A549 (cell line): ENCODE results near the gene DPYD. TPM values are rescaled to one million over a fixed set of nuclear protein-coding genes. Genes with fewer than 3 reads are reported as not detected.

Source experiments
- ATAC-seq, 2 experiments: fragments of 200-7000 bp in 1 of 2; fragments of >200 bp in 1 of 2; cut with Nextera tagmentation in 1 of 2; cut with Tn5 transposase in 1 of 2; 3 replicates each; pipeline versions ENCODE4 v1.8.0 to v1.9.1; 2018 to 2020; ENCODE audit warnings: mild to moderate bottlenecking in 1 of 2, moderate library complexity in 1 of 2
- CTCF ChIA-PET: fragments of 300-600 bp; sonication (Branson Sonifier 250); formaldehyde crosslinking; extraction: SDS; loops from one replicate; lab custom pipeline; 2021; ENCODE audit warnings: antibody characterized with exemption, inconsistent platforms; lab: Yijun Ruan, JAX
- POLR2A ChIA-PET: fragments of 350-600 bp; formaldehyde crosslinking; extraction: SDS; loops from one replicate; lab custom pipeline; 2021; ENCODE audit warnings: antibody characterized with exemption, inconsistent platforms; lab: Yijun Ruan, JAX
- DNase-seq, 2 experiments: peaks; one replicate each; pipeline versions ENCODE4 v3.0.0 to v3.0.0-alpha.2; 2011 to 2016; ENCODE audit warnings: low read depth in 1 of 2, low spot score in 1 of 2
- FAIRE-seq: peaks from 2 replicates; lab custom pipeline; 2011; peaks lifted over from hg19 to GRCh38; lab: Jason Lieb, UNC
- H3K27ac ChIP-seq, 2 experiments: fragments of >200 bp; sonication (Bioruptor Twin); formaldehyde crosslinking; 3 replicates each; pipeline ENCODE4 v1.5.1; 2016 to 2017
- H3K4me1 ChIP-seq: fragments of >200 bp; sonication (Bioruptor Twin); formaldehyde crosslinking; 3 replicates; pipeline ENCODE4 v1.6.1; 2016
- H3K4me2 ChIP-seq: fragments of >200 bp; sonication (Bioruptor Twin); formaldehyde crosslinking; 3 replicates; pipeline ENCODE4 v1.6.1; 2016
- H3K4me3 ChIP-seq: fragments of >200 bp; sonication (Bioruptor Twin); formaldehyde crosslinking; 3 replicates; pipeline ENCODE4 v1.5.1; 2016
- H3K9me3 ChIP-seq: fragments of >200 bp; sonication (Bioruptor Twin); formaldehyde crosslinking; 3 replicates; pipeline ENCODE4 v1.6.1; 2016
- CEBPB ChIP-seq, 2 experiments: fragments of >200 bp in 1 of 2; sonication (Bioruptor Twin) in 1 of 2; formaldehyde crosslinking in 1 of 2; IDR thresholded peaks; 2 replicates each; pipeline ENCODE4 v1.6.1; 2012 to 2016
- CHD2 ChIP-seq: fragments of 150-350 bp; IDR thresholded peaks from 2 replicates; pipeline ENCODE4 v1.6.1; 2014; ENCODE audit warnings: low read length; ENCODE audit not compliant: partially characterized antibody
- EHF ChIP-seq: fragments of 250-450 bp; sonication (Bioruptor Pico); IDR thresholded peaks from 2 replicates; pipeline ENCODE4 v1.5.0; 2020; ENCODE audit warnings: mild to moderate bottlenecking
- EHMT2 ChIP-seq: fragments of 200-600 bp; sonication (generic); IDR thresholded peaks from 2 replicates; pipeline ENCODE4 v1.6.1; 2016; ENCODE audit warnings: antibody characterized with exemption, low read depth, mild to moderate bottlenecking, moderate library complexity
- ESRRA ChIP-seq: fragments of 150-350 bp; IDR thresholded peaks from 2 replicates; pipeline ENCODE4 v1.6.1; 2014; ENCODE audit warnings: mild to moderate bottlenecking, low read length, borderline replicate concordance
- FOXS1 ChIP-seq: fragments of 250-450 bp; sonication (Bioruptor Pico); IDR thresholded peaks from 2 replicates; pipeline ENCODE4 v1.5.0; 2020; ENCODE audit warnings: mild to moderate bottlenecking, moderate library complexity
- HEYL ChIP-seq: fragments of 250-450 bp; sonication (Bioruptor Pico); IDR thresholded peaks from 2 replicates; pipeline ENCODE4 v1.8.0; 2021; ENCODE audit warnings: mild to moderate bottlenecking, moderate library complexity
- KDM5A ChIP-seq: fragments of 200-600 bp; sonication (generic); IDR thresholded peaks from 2 replicates; pipeline ENCODE4 v1.6.1; 2016; ENCODE audit warnings: antibody characterized with exemption, mild to moderate bottlenecking
- MAFK ChIP-seq: fragments of 450-650 bp; IDR thresholded peaks from 2 replicates; pipeline ENCODE4 v1.6.1; 2014; ENCODE audit not compliant: partially characterized antibody
- NFE2L2 ChIP-seq: fragments of 150-350 bp; conservative IDR thresholded peaks from 2 replicates; pipeline ENCODE4 v1.6.1; 2014; ENCODE audit warnings: low read length
- NPAS2 ChIP-seq: fragments of 250-450 bp; sonication (Bioruptor Pico); IDR thresholded peaks from 2 replicates; pipeline ENCODE4 v1.8.0; 2022; ENCODE audit warnings: mild to moderate bottlenecking, moderate library complexity, borderline replicate concordance
- NR3C1 ChIP-seq: fragments of >200 bp; sonication (Bioruptor Twin); formaldehyde crosslinking; IDR thresholded peaks from 3 replicates; pipeline ENCODE4 v1.6.1; 2017
- POLR2A ChIP-seq: IDR thresholded peaks from 2 replicates; pipeline ENCODE4 v1.6.1; 2012; ENCODE audit warnings: mild to moderate bottlenecking, low read length
- RARB ChIP-seq: fragments of 250-450 bp; sonication (Bioruptor Pico); IDR thresholded peaks from 2 replicates; pipeline ENCODE4 v1.8.0; 2021; ENCODE audit warnings: mild to moderate bottlenecking, moderate library complexity
- RNF2 ChIP-seq: fragments of 200-600 bp; sonication (generic); IDR thresholded peaks from 2 replicates; pipeline ENCODE4 v1.6.1; 2016; ENCODE audit warnings: low read depth, mild to moderate bottlenecking, antibody characterized with exemption, moderate library complexity, borderline replicate concordance
- SMC3 ChIP-seq: fragments of >200 bp; sonication (Bioruptor Twin); formaldehyde crosslinking; IDR thresholded peaks from 3 replicates; pipeline ENCODE4 v1.6.1; 2018; ENCODE audit warnings: inconsistent platforms
- SREBF2 ChIP-seq: fragments of 450-650 bp; IDR thresholded peaks from 2 replicates; pipeline ENCODE4 v1.6.1; 2014; ENCODE audit warnings: mild to moderate bottlenecking, moderate library complexity
- ZNF302 ChIP-seq: fragments of 250-450 bp; sonication (Bioruptor Pico); IDR thresholded peaks from 2 replicates; pipeline ENCODE4 v1.9.0; 2021; ENCODE audit warnings: inconsistent platforms, mild to moderate bottlenecking, moderate library complexity
- WGBS: methylation state at CpG from one replicate; pipeline ENCODE4 v1.1.6; 2017; ENCODE audit errors: missing lambda C conversion rate; 5-methylcytosine and 5-hydroxymethylcytosine counted together
- polyA plus RNA-seq, 4 experiments: library from polyadenylated mRNA; depleted of rRNA in 3 of 4; stranded (reverse); fragments of >200 nt; fragmentation: RNase III in 1 of 4; extraction: RNeasy Plus Mini Kit Qiagen cat#74134 plus additional on column Dnase treatment in 1 of 4; gene quantifications; 2 replicates in 3 of 4; 3 replicates in 1 of 4; pipeline ENCODE4 v1.2.3, GENCODE V29; 2011 to 2017
- TF ChIP-seq, protein P1 (sequence below): fragments of 200-600 bp; sonication (generic); IDR thresholded peaks from 2 replicates; pipeline ENCODE4 v1.6.1; 2016; ENCODE audit warnings: antibody characterized with exemption, mild to moderate bottlenecking, moderate library complexity
- TF ChIP-seq, protein P2 (sequence below): fragments of 450-650 bp; IDR thresholded peaks from 2 replicates; pipeline ENCODE4 v1.6.1; 2014; ENCODE audit warnings: antibody characterized with exemption
- TF ChIP-seq, protein P3 (sequence below): fragments of 150-350 bp; IDR thresholded peaks from 2 replicates; pipeline ENCODE4 v1.6.1; 2014; ENCODE audit warnings: low read depth, mild to moderate bottlenecking, low read length

DPYD gene
- polyA plus RNA-seq, 2 of the 4 experiments (the other 2 are of a cell fraction), result 5.9 to 7.5 TPM

DNA sequence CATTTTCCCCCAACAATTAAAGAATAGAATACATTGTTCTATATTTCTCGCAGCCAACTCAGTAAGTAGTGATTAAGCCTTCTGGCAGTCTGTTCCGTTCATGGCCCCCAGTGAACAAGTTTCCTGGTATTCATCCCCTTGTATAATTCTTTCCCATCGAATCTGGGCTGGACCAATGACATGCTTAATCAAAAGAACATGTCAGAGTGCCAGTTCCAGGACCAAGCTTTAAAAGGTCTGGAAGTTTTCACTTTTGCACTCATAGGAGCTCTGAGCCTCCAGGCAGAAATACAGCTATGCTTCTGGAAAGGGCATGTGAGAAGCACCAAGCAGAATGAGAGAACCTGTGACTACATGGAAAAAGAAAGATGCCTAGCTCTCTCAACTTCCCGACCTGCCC, 22.5 kb upstream of the DPYD start:
- H3K4me1 ChIP-seq, result peaks cover under 1% of the 10 kb centered on the region; the same call in 1 of the 3 replicates
- H3K27ac ChIP-seq, result no peak overlapping the region
- H3K9me3 ChIP-seq, result no peaks in the 10 kb centered on the region
- no peak overlapping the region for H3K4me2 ChIP-seq
- TF ChIP-seq MAFK (no peak), HEYL (CRISPR knock-in tag) (no peak), FOXS1 (CRISPR knock-in tag) (no peak), EHF (CRISPR knock-in tag) (no peak), ESRRA (no peak), ZNF302 (CRISPR knock-in tag) (no peak), SMC3 (no peak)
- no peak overlapping the region for H3K4me3 ChIP-seq
- DNase-seq (no peak), FAIRE-seq (no peak), ATAC-seq (no peak)
- ChIA-PET CTCF (no interaction called here), POLR2A (no interaction called here)
- 66% methylated on average over 4 of the region's 4 CpGs for WGBS

DNA sequence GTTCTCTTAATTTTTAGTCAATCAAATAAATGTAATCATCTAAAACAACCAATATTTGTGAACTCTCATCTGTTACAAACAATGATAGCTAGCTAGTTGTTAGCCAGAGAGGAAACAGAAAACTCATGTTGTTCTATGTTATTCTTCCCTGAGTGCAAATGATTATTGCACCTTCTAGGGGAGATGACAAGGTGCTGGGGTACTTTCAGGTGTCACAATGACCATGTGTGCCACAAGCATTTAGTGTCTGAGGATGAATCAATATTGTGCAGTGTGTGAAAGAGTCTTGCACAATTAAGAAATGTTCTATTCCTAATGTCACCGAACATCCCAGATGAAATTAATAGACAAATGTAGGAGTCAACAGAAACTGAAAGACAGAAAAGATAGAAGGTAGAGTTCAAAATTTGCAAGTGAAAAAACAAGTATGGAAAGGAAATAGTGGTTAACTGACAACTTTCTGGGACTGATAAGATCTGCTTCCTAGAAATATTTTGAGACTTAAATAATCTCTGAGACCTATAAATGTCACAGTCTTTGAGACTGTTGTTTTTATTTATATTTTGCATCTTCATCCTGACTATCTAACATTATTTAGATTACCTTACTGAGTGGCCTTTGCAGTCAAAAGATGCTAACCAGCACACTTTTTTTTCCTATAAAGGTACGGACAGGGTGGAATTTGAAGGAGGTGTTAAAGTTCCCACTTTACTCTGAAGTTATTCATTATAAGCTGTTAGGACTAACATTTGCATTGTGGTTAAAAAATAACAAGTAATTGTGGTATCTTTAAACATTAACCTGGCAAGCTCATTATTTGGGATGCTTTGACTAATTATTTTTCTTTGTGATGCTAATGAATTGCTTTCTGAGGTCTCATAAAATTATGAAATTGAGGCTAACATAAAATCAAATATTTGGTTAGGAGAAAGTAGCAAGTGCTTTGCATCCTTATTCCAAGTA, 21.6 kb upstream of the DPYD start:
- no peak for ATAC-seq
- peaks cover 9% of the 10 kb centered on the region; the same call in 1 of the 3 replicates for H3K4me1 ChIP-seq
- no peak overlapping the region for H3K4me3 ChIP-seq
- ChIA-PET CTCF (no interaction called here), POLR2A (no interaction called here)
- TF ChIP-seq NR3C1 (no peak), RNF2 (no peak), CHD2 (no peak), POLR2A (no peak), HEYL (CRISPR knock-in tag) (no peak), RARB (CRISPR knock-in tag) (no peak), KDM5A (no peak), ZNF302 (CRISPR knock-in tag) (no peak), SREBF2 (no peak), EHMT2 (no peak), MAFK (no peak), CEBPB (IDR thresholded peaks at IDR 0.05) (no peak), NPAS2 (no peak), NFE2L2 (no peak)
- TF ChIP-seq, protein P1, sequence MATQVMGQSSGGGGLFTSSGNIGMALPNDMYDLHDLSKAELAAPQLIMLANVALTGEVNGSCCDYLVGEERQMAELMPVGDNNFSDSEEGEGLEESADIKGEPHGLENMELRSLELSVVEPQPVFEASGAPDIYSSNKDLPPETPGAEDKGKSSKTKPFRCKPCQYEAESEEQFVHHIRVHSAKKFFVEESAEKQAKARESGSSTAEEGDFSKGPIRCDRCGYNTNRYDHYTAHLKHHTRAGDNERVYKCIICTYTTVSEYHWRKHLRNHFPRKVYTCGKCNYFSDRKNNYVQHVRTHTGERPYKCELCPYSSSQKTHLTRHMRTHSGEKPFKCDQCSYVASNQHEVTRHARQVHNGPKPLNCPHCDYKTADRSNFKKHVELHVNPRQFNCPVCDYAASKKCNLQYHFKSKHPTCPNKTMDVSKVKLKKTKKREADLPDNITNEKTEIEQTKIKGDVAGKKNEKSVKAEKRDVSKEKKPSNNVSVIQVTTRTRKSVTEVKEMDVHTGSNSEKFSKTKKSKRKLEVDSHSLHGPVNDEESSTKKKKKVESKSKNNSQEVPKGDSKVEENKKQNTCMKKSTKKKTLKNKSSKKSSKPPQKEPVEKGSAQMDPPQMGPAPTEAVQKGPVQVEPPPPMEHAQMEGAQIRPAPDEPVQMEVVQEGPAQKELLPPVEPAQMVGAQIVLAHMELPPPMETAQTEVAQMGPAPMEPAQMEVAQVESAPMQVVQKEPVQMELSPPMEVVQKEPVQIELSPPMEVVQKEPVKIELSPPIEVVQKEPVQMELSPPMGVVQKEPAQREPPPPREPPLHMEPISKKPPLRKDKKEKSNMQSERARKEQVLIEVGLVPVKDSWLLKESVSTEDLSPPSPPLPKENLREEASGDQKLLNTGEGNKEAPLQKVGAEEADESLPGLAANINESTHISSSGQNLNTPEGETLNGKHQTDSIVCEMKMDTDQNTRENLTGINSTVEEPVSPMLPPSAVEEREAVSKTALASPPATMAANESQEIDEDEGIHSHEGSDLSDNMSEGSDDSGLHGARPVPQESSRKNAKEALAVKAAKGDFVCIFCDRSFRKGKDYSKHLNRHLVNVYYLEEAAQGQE, result no peak
- TF ChIP-seq, protein P2, sequence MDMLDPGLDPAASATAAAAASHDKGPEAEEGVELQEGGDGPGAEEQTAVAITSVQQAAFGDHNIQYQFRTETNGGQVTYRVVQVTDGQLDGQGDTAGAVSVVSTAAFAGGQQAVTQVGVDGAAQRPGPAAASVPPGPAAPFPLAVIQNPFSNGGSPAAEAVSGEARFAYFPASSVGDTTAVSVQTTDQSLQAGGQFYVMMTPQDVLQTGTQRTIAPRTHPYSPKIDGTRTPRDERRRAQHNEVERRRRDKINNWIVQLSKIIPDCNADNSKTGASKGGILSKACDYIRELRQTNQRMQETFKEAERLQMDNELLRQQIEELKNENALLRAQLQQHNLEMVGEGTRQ, result no peak
- TF ChIP-seq, protein P3, sequence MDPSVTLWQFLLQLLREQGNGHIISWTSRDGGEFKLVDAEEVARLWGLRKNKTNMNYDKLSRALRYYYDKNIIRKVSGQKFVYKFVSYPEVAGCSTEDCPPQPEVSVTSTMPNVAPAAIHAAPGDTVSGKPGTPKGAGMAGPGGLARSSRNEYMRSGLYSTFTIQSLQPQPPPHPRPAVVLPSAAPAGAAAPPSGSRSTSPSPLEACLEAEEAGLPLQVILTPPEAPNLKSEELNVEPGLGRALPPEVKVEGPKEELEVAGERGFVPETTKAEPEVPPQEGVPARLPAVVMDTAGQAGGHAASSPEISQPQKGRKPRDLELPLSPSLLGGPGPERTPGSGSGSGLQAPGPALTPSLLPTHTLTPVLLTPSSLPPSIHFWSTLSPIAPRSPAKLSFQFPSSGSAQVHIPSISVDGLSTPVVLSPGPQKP, result no peak
- FAIRE-seq, result no peak
- no peak for DNase-seq
- 64% methylated on average over 2 of the region's 2 CpGs for WGBS
- H3K4me2 ChIP-seq, result no peak overlapping the region
- no peaks in the 10 kb centered on the region for H3K9me3 ChIP-seq
- no peak overlapping the region for H3K27ac ChIP-seq
